A549 (cell line): Measurements from ENCODE around the gene HS3ST6. TPM values are rescaled to one million over a fixed set of nuclear protein-coding genes. Genes with fewer than 3 reads are reported as not detected.
A peak's percentile ranks its signal among the peaks of the same experiment; 100 is the strongest.

Experiments used
- ATAC-seq, 2 experiments: fragments of 200-7000 bp in 1 of 2; fragments of >200 bp in 1 of 2; cut with Nextera tagmentation in 1 of 2; cut with Tn5 transposase in 1 of 2; 3 replicates each; pipeline versions ENCODE4 v1.8.0 to v1.9.1; 2018 to 2020; ENCODE audit warnings: mild to moderate bottlenecking in 1 of 2, moderate library complexity in 1 of 2
- CTCF ChIA-PET: fragments of 300-600 bp; sonication (Branson Sonifier 250); formaldehyde crosslinking; extraction: SDS; loops from one replicate; lab custom pipeline; 2021; ENCODE audit warnings: antibody characterized with exemption, inconsistent platforms; lab: Yijun Ruan, JAX
- POLR2A ChIA-PET: fragments of 350-600 bp; formaldehyde crosslinking; extraction: SDS; loops from one replicate; lab custom pipeline; 2021; ENCODE audit warnings: antibody characterized with exemption, inconsistent platforms; lab: Yijun Ruan, JAX
- DNase-seq, 2 experiments: peaks; one replicate each; pipeline versions ENCODE4 v3.0.0 to v3.0.0-alpha.2; 2011 to 2016; ENCODE audit warnings: low read depth in 1 of 2, low spot score in 1 of 2
- FAIRE-seq: peaks from 2 replicates; lab custom pipeline; 2011; peaks lifted over from hg19 to GRCh38; lab: Jason Lieb, UNC
- H3K27ac ChIP-seq, 2 experiments: fragments of >200 bp; sonication (Bioruptor Twin); formaldehyde crosslinking; 3 replicates each; pipeline ENCODE4 v1.5.1; 2016 to 2017
- H3K4me1 ChIP-seq: fragments of >200 bp; sonication (Bioruptor Twin); formaldehyde crosslinking; 3 replicates; pipeline ENCODE4 v1.6.1; 2016
- H3K4me2 ChIP-seq: fragments of >200 bp; sonication (Bioruptor Twin); formaldehyde crosslinking; 3 replicates; pipeline ENCODE4 v1.6.1; 2016
- H3K4me3 ChIP-seq: fragments of >200 bp; sonication (Bioruptor Twin); formaldehyde crosslinking; 3 replicates; pipeline ENCODE4 v1.5.1; 2016
- H3K9me3 ChIP-seq: fragments of >200 bp; sonication (Bioruptor Twin); formaldehyde crosslinking; 3 replicates; pipeline ENCODE4 v1.6.1; 2016
- BCL3 ChIP-seq: fragments of >200 bp; sonication (Bioruptor Twin); formaldehyde crosslinking; IDR thresholded peaks from 3 replicates; pipeline ENCODE4 v1.6.1; 2016
- BHLHE40 ChIP-seq: IDR thresholded peaks from 2 replicates; pipeline ENCODE4 v1.6.1; 2012; ENCODE audit warnings: low read depth, low read length, inconsistent platforms
- CBX2 ChIP-seq: fragments of 200-600 bp; sonication (generic); IDR thresholded peaks from 2 replicates; pipeline ENCODE4 v1.6.1; 2016; ENCODE audit warnings: low read depth, mild to moderate bottlenecking, borderline replicate concordance
- HES2 ChIP-seq: fragments of >200 bp; sonication (Bioruptor Twin); formaldehyde crosslinking; IDR thresholded peaks from 2 replicates; pipeline ENCODE4 v1.6.1; 2016
- HEYL ChIP-seq: fragments of 250-450 bp; sonication (Bioruptor Pico); IDR thresholded peaks from 2 replicates; pipeline ENCODE4 v1.8.0; 2021; ENCODE audit warnings: mild to moderate bottlenecking, moderate library complexity
- MAFK ChIP-seq: fragments of 450-650 bp; IDR thresholded peaks from 2 replicates; pipeline ENCODE4 v1.6.1; 2014; ENCODE audit not compliant: partially characterized antibody
- MYC ChIP-seq: IDR thresholded peaks from 2 replicates; pipeline ENCODE4 v1.6.1; 2012; ENCODE audit warnings: mild to moderate bottlenecking, inconsistent platforms, low read length, improper control_type of control experiment, borderline replicate concordance
- PHF8 ChIP-seq: fragments of 200-600 bp; sonication (generic); IDR thresholded peaks from 2 replicates; pipeline ENCODE4 v1.6.1; 2016; ENCODE audit warnings: low read depth, mild to moderate bottlenecking, antibody characterized with exemption, moderate library complexity, borderline replicate concordance
- POLR2A ChIP-seq: IDR thresholded peaks from 2 replicates; pipeline ENCODE4 v1.6.1; 2012; ENCODE audit warnings: mild to moderate bottlenecking, low read length
- RCOR1 ChIP-seq: fragments of 150-350 bp; IDR thresholded peaks from 2 replicates; pipeline ENCODE4 v1.6.1; 2014; ENCODE audit warnings: antibody characterized with exemption, low read length, low read depth
- RFX5 ChIP-seq: fragments of 450-650 bp; IDR thresholded peaks from 2 replicates; pipeline ENCODE4 v1.7.1; 2014; ENCODE audit warnings: antibody characterized with exemption, mild to moderate bottlenecking, moderate library complexity
- TFCP2L1 ChIP-seq: fragments of 250-450 bp; sonication (Bioruptor Pico); IDR thresholded peaks from 2 replicates; pipeline ENCODE4 v1.5.0; 2021; ENCODE audit warnings: mild to moderate bottlenecking
- TP53 ChIP-seq: fragments of 250-450 bp; sonication (Bioruptor Pico); IDR thresholded peaks from 2 replicates; pipeline ENCODE4 v1.5.0; 2021; ENCODE audit warnings: mild to moderate bottlenecking, moderate library complexity
- ZNF302 ChIP-seq: fragments of 250-450 bp; sonication (Bioruptor Pico); IDR thresholded peaks from 2 replicates; pipeline ENCODE4 v1.9.0; 2021; ENCODE audit warnings: inconsistent platforms, mild to moderate bottlenecking, moderate library complexity
- WGBS: methylation state at CpG from one replicate; pipeline ENCODE4 v1.1.6; 2017; ENCODE audit errors: missing lambda C conversion rate; 5-methylcytosine and 5-hydroxymethylcytosine counted together
- polyA plus RNA-seq, 4 experiments: library from polyadenylated mRNA; depleted of rRNA in 3 of 4; stranded (reverse); fragments of >200 nt; fragmentation: RNase III in 1 of 4; extraction: RNeasy Plus Mini Kit Qiagen cat#74134 plus additional on column Dnase treatment in 1 of 4; gene quantifications; 2 replicates in 3 of 4; 3 replicates in 1 of 4; pipeline ENCODE4 v1.2.3, GENCODE V29; 2011 to 2017
- TF ChIP-seq, protein P1 (sequence below): IDR thresholded peaks from 2 replicates; pipeline ENCODE4 v1.6.1; 2012; ENCODE audit warnings: low read depth, borderline replicate concordance
- TF ChIP-seq, protein P2 (sequence below): fragments of >200 bp; sonication (Bioruptor Twin); formaldehyde crosslinking; IDR thresholded peaks from 3 replicates; pipeline ENCODE4 v1.5.1; 2016
- TF ChIP-seq, protein P3 (sequence below): IDR thresholded peaks from 2 replicates; pipeline ENCODE4 v1.6.1; 2012

HS3ST6 gene
- polyA plus RNA-seq, 2 of the 4 experiments (the other 2 are of a cell fraction) = 1.5 to 2.0 TPM

GRCh38 chr16:1890024-1890707, 28.0 kb downstream of the HS3ST6 start:
- Histone ChIP-seq H3K4me3 (no peak overlapping the region), H3K4me1 (0 out of 3 replicates have a peak, but pooled peaks cover 6% of the 10 kb centered on the region), H3K9me3 (no peaks in the 10 kb centered on the region), H3K27ac (no peak overlapping the region), H3K4me2 (peak overlapping the region; percentile 38)
- no peak for FAIRE-seq
- ChIA-PET CTCF (interaction anchor here (1.0 to 2.8 kb wide), 3 partner anchors 9 to 39 kb away, joined by 3 to 9 read pairs (median 6); no protein-coding TSS in a partner anchor), POLR2A (no interaction called here)
- peak; percentile 24 to 58; a peak in 3 of 6 replicates for ATAC-seq
- DNase-seq = no peak
- TF ChIP-seq POLR2A (no peak), TFCP2L1 (CRISPR knock-in tag) (no peak), ZNF302 (CRISPR knock-in tag) (no peak), MAFK (no peak), PHF8 (no peak)
- TF ChIP-seq, protein P1, sequence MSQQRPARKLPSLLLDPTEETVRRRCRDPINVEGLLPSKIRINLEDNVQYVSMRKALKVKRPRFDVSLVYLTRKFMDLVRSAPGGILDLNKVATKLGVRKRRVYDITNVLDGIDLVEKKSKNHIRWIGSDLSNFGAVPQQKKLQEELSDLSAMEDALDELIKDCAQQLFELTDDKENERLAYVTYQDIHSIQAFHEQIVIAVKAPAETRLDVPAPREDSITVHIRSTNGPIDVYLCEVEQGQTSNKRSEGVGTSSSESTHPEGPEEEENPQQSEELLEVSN = no peak
- WGBS = 32% methylated on average over 16 of the region's 16 CpGs

GRCh38 chr16:1887711-1888354, 30.4 kb downstream of the HS3ST6 start:
- TF ChIP-seq, protein P2, sequence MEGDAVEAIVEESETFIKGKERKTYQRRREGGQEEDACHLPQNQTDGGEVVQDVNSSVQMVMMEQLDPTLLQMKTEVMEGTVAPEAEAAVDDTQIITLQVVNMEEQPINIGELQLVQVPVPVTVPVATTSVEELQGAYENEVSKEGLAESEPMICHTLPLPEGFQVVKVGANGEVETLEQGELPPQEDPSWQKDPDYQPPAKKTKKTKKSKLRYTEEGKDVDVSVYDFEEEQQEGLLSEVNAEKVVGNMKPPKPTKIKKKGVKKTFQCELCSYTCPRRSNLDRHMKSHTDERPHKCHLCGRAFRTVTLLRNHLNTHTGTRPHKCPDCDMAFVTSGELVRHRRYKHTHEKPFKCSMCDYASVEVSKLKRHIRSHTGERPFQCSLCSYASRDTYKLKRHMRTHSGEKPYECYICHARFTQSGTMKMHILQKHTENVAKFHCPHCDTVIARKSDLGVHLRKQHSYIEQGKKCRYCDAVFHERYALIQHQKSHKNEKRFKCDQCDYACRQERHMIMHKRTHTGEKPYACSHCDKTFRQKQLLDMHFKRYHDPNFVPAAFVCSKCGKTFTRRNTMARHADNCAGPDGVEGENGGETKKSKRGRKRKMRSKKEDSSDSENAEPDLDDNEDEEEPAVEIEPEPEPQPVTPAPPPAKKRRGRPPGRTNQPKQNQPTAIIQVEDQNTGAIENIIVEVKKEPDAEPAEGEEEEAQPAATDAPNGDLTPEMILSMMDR = no peak
- no peak for TF ChIP-seq RFX5
- 85% methylated on average over 14 of the region's 14 CpGs for WGBS
- Histone ChIP-seq H3K4me3 (no peak overlapping the region), H3K27ac (no peak overlapping the region), H3K4me1 (peaks cover 12% of the 10 kb centered on the region; the same call in 1 of the 3 replicates), H3K4me2 (no peak overlapping the region), H3K9me3 (no peaks in the 10 kb centered on the region)
- FAIRE-seq = no peak
- no peak for DNase-seq
- POLR2A ChIA-PET = no interaction called here
- ATAC-seq = no peak
- CTCF ChIA-PET = interaction anchor here (0.6 to 1.6 kb wide), 5 partner anchors 10 to 709 kb away, joined by 3 to 5 read pairs (median 3); no protein-coding TSS in a partner anchor

GRCh38 chr16:1884889-1885288, 33.3 kb downstream of the HS3ST6 start:
- H3K4me3 ChIP-seq = no peak overlapping the region
- ATAC-seq (no peak), FAIRE-seq (no peak), DNase-seq (no peak)
- ChIA-PET POLR2A (interaction anchor here (0.7 kb wide), 1 partner anchor 58 kb away, joined by 4 read pairs; the partner anchor contains the start of genes FAHD1 and HAGH), CTCF (interaction anchor here (0.6 to 2.5 kb wide), 8 partner anchors 9 to 45 kb away, joined by 3 to 15 read pairs (median 4); no protein-coding TSS in a partner anchor)
- H3K27ac ChIP-seq = no peak overlapping the region
- TF ChIP-seq POLR2A (no peak), CBX2 (no peak), HEYL (CRISPR knock-in tag) (no peak), HES2 (no peak), MYC (no peak), ZNF302 (CRISPR knock-in tag) (no peak), MAFK (no peak), TP53 (CRISPR knock-in tag) (no peak), BCL3 (no peak), RCOR1 (no peak), BHLHE40 (no peak)
- TF ChIP-seq, protein P3, sequence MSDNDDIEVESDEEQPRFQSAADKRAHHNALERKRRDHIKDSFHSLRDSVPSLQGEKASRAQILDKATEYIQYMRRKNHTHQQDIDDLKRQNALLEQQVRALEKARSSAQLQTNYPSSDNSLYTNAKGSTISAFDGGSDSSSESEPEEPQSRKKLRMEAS = no peak
- H3K9me3 ChIP-seq = no peaks in the 10 kb centered on the region
- H3K4me2 ChIP-seq = no peak overlapping the region
- WGBS = 91% methylated on average over 5 of the region's 5 CpGs
- H3K4me1 ChIP-seq = peaks cover 6% of the 10 kb centered on the region; the same call in 1 of the 3 replicates
